Activated effector memory CD4-positive, alpha-beta T cell treated with Interleukin-2 at 50 U/mL for 16 hours (primary cell): ENCODE results near the gene MALRD1.

Source experiments
- DNase-seq: peaks from one replicate; pipeline ENCODE4 v3.0.0-alpha.2; 2020

Gene MALRD1

GRCh38 chr10:19588608-19589007 lies 540.0 kb downstream of the MALRD1 start:
- no peak for DNase-seq

- DNase-seq, result no peak
Observed at GRCh38 chr10:19592276-19592675, 543.7 kb downstream of the MALRD1 start.

- no peak for DNase-seq
Observed at GRCh38 chr10:19595212-19595845, 546.7 kb downstream of the MALRD1 start.

GRCh38 chr10:19605806-19606205 lies 557.2 kb downstream of the MALRD1 start:
- no peak for DNase-seq

- no peak for DNase-seq
Observed at GRCh38 chr10:19606968-19607367, 558.4 kb downstream of the MALRD1 start.

GRCh38 chr10:19611775-19612174 lies 563.2 kb downstream of the MALRD1 start:
- no peak for DNase-seq

GRCh38 chr10:19616966-19617365 lies 568.4 kb downstream of the MALRD1 start:
- DNase-seq, result no peak

GRCh38 chr10:19620811-19621210 lies 572.2 kb downstream of the MALRD1 start:
- no peak for DNase-seq

GRCh38 chr10:19623321-19623720 lies 574.7 kb downstream of the MALRD1 start:
- DNase-seq, result no peak

- DNase-seq, result no peak
Observed at GRCh38 chr10:19626156-19626555, 577.6 kb downstream of the MALRD1 start.

- DNase-seq, result no peak
Observed at GRCh38 chr10:19628767-19629560, 580.4 kb downstream of the MALRD1 start.

- no peak for DNase-seq
Observed at GRCh38 chr10:19629567-19629966, 581.0 kb downstream of the MALRD1 start.

GRCh38 chr10:19634163-19634562 lies 585.6 kb downstream of the MALRD1 start:
- DNase-seq, result no peak

- no peak for DNase-seq
Observed at GRCh38 chr10:19638182-19638895, 589.7 kb downstream of the MALRD1 start.

GRCh38 chr10:19638896-19639233 lies 590.3 kb downstream of the MALRD1 start:
- no peak for DNase-seq

GRCh38 chr10:19640566-19641263 lies 592.1 kb downstream of the MALRD1 start:
- no peak for DNase-seq

- DNase-seq, result no peak
Observed at GRCh38 chr10:19651549-19651948, 602.9 kb downstream of the MALRD1 start.

GRCh38 chr10:19652750-19653149 lies 604.1 kb downstream of the MALRD1 start:
- DNase-seq, result no peak

GRCh38 chr10:19653931-19654330 lies 605.3 kb downstream of the MALRD1 start:
- DNase-seq, result no peak

- no peak for DNase-seq
Observed at GRCh38 chr10:19654576-19654975, 606.0 kb downstream of the MALRD1 start.

GRCh38 chr10:19656420-19657042 lies 607.9 kb downstream of the MALRD1 start:
- no peak for DNase-seq

GRCh38 chr10:19658131-19658530 lies 609.5 kb downstream of the MALRD1 start:
- DNase-seq, result no peak
